SU-DHL-6 (cell line): ENCODE results near the gene MAML3.

Source experiments
- CTCF ChIP-seq: fragments of 200-600 bp; sonication (generic); IDR thresholded peaks from one replicate; pipeline ENCODE4 v1.5.1; 2017; ENCODE audit warnings: antibody characterized with exemption, mild to moderate bottlenecking, low read length, moderate library complexity; ENCODE audit not compliant: insufficient read depth, poor library complexity, severe bottlenecking
- EZH2phosphoT487 ChIP-seq: fragments of 200-600 bp; sonication (generic), shearing (Covaris generic); conservative IDR thresholded peaks from 2 replicates; pipeline ENCODE4 v1.6.1; 2018; ENCODE audit warnings: mild to moderate bottlenecking, antibody characterized with exemption, low read length, moderate library complexity, mixed read lengths

GRCh38 chr4:139828966-139829664 lies 324.9 kb downstream of the MAML3 start:
- TF ChIP-seq CTCF (no peak), EZH2phosphoT487 (no peak)
